GM19099 (cell line): ENCODE results near the gene F11.

ENCODE experiments used
- POLR2A ChIP-seq: IDR thresholded peaks from 3 replicates; pipeline ENCODE4 v1.6.1; 2011; ENCODE audit warnings: low read depth; ENCODE audit not compliant: insufficient read length; ENCODE audit errors: extremely low read depth

F11 gene

DNA sequence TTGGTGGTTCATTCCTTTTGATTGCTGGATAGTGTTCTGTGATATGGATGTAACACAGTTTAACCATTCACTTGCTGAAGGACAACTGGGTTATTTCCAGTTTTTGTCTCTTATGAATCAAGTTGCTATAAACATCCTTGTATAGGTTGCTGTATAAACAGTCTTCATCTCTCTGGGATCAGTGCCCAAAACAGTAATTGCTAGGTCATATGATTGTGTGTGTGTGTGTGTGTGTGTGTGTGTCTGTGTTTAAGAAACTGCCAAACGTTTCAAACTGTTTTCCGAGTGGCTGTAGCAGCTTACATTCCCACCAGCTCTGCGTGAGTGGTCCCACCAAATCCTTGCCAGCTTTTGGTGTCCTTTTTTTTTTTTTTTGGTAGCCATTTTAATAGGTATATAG, 60.4 kb downstream of the F11 start:
- TF ChIP-seq POLR2A: no peak

DNA sequence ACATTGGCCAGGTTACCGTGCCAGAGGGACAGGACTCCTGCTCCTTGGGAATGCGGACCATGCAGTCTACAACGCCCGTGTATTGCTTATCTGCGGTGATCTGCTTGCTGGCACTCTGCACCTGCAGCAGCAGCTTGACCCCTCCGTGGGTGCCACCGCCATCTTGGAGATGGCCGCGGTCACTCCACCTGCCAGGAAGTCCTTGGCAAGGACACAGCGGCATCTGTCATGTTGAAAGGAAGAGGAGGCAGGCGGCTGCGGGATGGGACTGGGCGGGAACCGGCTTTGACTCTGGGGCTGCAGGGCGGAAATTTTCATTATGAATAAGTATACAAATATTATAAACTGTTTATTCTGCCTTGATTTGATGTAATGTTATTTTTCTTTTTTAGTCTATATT, 63.4 kb downstream of the F11 start:
- no peak for TF ChIP-seq POLR2A

DNA sequence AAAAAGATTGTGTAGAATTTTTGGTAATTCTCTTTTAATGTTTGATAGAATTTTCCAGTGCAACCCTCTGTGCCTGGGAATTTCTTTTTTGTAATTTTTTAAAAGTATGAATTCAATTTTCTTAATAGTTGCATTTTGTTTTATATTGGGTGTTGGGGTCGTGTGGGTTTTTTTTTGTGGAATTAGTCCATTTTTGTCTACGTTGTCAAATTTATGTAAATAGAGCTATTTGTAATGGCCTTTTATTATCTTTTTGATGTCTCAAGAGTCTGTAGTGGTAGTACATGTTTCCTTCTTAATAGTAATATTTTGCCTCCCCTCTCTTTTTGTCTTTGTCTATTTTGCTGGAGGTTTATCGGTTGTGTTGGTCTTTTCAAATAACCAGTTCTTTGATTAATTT, 64.4 kb downstream of the F11 start:
- no peak for TF ChIP-seq POLR2A

DNA sequence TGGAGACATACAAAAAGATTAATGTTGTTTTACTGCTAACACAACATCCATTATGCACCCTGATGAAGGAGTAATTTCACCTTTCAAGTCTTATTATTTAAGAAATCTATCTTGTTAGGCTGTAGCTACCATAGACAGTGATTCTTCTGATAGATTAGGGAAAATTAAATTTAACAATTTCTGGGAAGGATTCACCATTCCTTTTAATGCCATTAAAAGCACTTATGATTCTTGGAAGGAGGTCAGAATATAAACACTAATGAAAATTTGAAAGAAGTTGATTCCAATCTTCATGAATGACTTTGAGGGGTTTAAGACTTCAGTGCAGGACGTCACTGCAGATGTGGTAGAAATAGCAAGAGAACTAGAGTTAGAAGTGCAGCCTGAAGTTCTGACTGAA, 69.8 kb downstream of the F11 start:
- no peak for TF ChIP-seq POLR2A
